Hepatocyte (in vitro differentiated cells): ENCODE measurements around the gene ZER1.

Experiments used
- EZH2 ChIP-seq: fragments of 200-600 bp; sonication (generic); IDR thresholded peaks from 2 replicates; pipeline ENCODE4 v1.6.1; 2016; ENCODE audit warnings: antibody characterized with exemption, mild to moderate bottlenecking, borderline replicate concordance
- EZH2phosphoT487 ChIP-seq: fragments of 200-600 bp; sonication (generic); IDR thresholded peaks from one replicate; pipeline ENCODE4 v1.6.1; 2018; ENCODE audit warnings: antibody characterized with exemption, mild to moderate bottlenecking, low read depth, moderate library complexity; ENCODE audit not compliant: unreplicated experiment, severe bottlenecking
- TF ChIP-seq, protein P1 (sequence below): fragments of 200-600 bp; sonication (generic); IDR thresholded peaks from 2 replicates; pipeline ENCODE4 v1.5.1; 2016; ENCODE audit warnings: antibody characterized with exemption, mild to moderate bottlenecking; ENCODE audit not compliant: poor library complexity

DNA sequence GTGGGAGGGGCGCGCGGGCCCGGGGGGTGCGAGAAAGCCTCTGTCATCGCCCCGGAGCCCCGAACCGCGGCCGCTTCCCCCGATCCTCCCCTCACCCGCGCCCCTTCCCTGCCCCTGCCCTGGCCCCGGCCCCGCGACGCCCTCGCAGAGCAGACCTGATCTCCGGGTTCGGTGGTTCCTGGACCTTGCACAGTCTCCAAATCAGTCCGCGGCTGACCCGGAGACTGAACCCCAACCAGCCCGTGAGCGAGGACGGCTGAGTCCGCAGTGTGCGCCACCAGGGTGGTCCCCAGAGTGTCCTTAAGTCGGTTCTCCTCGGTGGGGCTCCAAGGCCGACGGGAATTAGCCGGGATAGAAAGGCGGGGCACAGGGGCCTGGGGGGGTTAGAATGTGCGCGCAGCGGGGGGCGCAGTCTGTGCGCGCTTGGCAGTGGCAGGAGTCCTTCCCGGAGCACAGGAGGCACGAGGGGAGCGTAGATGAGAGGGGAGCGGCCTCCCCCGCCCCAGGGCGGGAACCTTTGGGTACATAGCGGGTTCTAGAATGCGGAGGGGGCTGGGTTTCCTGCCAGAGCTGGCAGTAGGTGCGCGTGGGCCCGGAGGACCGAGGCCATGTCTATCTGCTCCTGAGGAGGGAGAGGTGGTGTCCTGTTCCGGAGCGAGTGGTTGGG is 68.6 kb downstream of the ZER1 start:
- TF ChIP-seq, protein P1, sequence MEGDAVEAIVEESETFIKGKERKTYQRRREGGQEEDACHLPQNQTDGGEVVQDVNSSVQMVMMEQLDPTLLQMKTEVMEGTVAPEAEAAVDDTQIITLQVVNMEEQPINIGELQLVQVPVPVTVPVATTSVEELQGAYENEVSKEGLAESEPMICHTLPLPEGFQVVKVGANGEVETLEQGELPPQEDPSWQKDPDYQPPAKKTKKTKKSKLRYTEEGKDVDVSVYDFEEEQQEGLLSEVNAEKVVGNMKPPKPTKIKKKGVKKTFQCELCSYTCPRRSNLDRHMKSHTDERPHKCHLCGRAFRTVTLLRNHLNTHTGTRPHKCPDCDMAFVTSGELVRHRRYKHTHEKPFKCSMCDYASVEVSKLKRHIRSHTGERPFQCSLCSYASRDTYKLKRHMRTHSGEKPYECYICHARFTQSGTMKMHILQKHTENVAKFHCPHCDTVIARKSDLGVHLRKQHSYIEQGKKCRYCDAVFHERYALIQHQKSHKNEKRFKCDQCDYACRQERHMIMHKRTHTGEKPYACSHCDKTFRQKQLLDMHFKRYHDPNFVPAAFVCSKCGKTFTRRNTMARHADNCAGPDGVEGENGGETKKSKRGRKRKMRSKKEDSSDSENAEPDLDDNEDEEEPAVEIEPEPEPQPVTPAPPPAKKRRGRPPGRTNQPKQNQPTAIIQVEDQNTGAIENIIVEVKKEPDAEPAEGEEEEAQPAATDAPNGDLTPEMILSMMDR, result no peak
- TF ChIP-seq EZH2 (no peak), EZH2phosphoT487 (no peak)
